ENCODE results near the gene RLBP1.

DNA sequence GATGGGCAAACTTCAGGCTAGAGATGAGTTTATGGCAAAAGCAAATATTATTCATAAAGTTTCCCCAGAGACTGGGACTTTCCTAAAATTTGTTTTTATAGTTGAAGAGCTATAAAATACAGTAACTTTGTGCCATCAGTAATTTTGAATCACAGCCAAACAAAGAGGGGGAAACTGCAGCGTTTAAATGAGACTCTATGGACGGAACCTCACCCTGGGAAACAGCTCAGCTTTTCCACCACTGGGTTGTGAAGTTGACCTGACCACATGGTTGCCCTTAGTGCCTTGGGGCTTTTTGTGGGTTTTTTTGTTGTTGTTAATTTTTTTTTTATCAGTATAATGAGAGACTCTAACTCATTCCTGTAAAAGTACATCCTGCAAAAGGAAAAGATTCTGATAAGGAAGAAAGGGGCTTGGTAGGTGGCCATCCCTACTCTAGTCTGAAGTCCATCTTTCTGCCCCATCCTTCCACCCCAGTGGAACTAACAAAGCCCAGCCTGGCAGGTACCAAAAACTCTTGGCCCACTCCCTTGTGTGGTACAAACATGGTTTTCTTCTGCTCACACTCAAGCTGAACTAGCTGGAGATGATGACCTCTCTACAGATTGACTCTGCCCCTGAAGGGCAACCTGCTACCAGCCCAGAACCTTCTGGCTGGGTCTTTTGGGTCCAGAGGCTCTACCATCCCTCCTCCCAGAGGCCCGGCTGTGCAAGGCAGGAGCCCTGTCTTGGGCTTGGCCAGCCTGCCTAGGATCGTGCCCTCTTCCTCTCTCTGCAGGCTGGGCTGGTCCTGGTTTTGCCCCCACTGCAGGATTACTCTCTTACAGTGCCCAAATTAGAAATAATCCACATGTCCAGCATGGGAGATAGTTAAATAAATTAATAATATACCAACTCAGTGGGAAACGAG is 41.2 kb downstream of the RLBP1 start:
- TF ChIP-seq SUZ12 (IDR thresholded peaks at IDR 0.05; ENCODE audit: extremely low read depth, insufficient read depth, insufficient read length), result no peak
- TF ChIP-seq YY1 (IDR thresholded peaks at IDR 0.05; ENCODE audit: insufficient read depth, insufficient read length), result no peak

Data from NT2/D1 (cell line).